NCI-H2171 (cell line): ENCODE results near the gene ABR.
"Not testable (repeated sequence)": the region's sequence is repeated elsewhere in the genome, so short reads cannot be mapped to it uniquely, and the experiment has no call there.

ENCODE experiments used
- DNase-seq: peaks from one replicate; lab custom pipeline; 2025; lab: John Stamatoyannopoulos, UW

Gene ABR

GRCh38 chr17:1201132-1201702 is 21.4 kb upstream of the ABR start:
- DNase-seq = no peak

- not testable (repeated sequence) for DNase-seq
Observed at GRCh38 chr17:1199271-1199743, 19.5 kb upstream of the ABR start.

GRCh38 chr17:1197781-1198490 is 18.2 kb upstream of the ABR start:
- DNase-seq = no peak

- DNase-seq = no peak
Observed at GRCh38 chr17:1197379-1197778, 17.6 kb upstream of the ABR start.

GRCh38 chr17:1196946-1197345 is 17.2 kb upstream of the ABR start:
- DNase-seq = no peak

- no peak for DNase-seq
Observed at GRCh38 chr17:1192911-1193699, 13.3 kb upstream of the ABR start.

GRCh38 chr17:1190751-1191331 is 11.1 kb upstream of the ABR start:
- DNase-seq = no peak

GRCh38 chr17:1188812-1189504 is 9.2 kb upstream of the ABR start:
- DNase-seq = no peak

- DNase-seq = no peak
Observed at GRCh38 chr17:1186923-1187771, 7.4 kb upstream of the ABR start.

GRCh38 chr17:1186214-1186820 is 6.5 kb upstream of the ABR start:
- no peak for DNase-seq

GRCh38 chr17:1183171-1183873 is 3.5 kb upstream of the ABR start:
- DNase-seq = no peak

- no peak for DNase-seq
Observed at GRCh38 chr17:1182811-1183170, 3.0 kb upstream of the ABR start.

- no peak for DNase-seq
Observed at GRCh38 chr17:1181753-1182137, 2.0 kb upstream of the ABR start.

- DNase-seq = peak; percentile 82
Observed at GRCh38 chr17:1180958-1181752, 1.4 kb upstream of the ABR start.

GRCh38 chr17:1179112-1179817 is 516 bp downstream of the ABR start:
- DNase-seq = no peak

GRCh38 chr17:1177016-1177700 is 2.6 kb downstream of the ABR start:
- DNase-seq = no peak

- DNase-seq = no peak
Observed at GRCh38 chr17:1174263-1174880, 5.4 kb downstream of the ABR start.
